NT2/D1 (cell line): ENCODE measurements around the gene FLAD1.

ENCODE experiments used
- SUZ12 ChIP-seq: IDR thresholded peaks from 2 replicates; pipeline ENCODE4 v1.6.1; 2011; ENCODE audit not compliant: insufficient read length, insufficient read depth; ENCODE audit errors: extremely low read depth
- YY1 ChIP-seq: IDR thresholded peaks from 2 replicates; pipeline ENCODE4 v1.6.1; 2011; ENCODE audit not compliant: insufficient read length, insufficient read depth
- ZNF274 ChIP-seq: IDR thresholded peaks from 2 replicates; pipeline ENCODE4 v1.6.1; 2011; ENCODE audit warnings: mild to moderate bottlenecking, low read depth, low read length

DNA sequence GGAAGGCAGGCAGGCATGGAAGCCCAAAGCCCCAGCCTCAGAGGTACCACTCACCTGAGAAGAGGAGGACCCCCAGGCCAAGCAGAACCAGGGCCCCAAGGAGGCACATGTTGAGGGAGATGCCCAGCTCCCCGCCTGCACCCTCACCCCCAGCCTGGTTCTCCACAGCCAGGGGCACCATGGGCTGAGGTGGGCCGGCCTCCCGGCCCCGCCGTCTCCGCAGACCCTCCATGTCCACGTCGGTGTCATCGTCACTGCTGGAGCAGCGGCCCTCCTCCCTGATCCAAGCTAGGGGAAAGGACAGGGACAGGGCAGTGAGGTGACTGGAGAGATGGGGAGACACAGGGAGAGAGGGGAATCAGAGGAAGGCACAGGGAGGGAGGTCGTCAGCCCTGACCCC, 35.1 kb upstream of the FLAD1 start:
- TF ChIP-seq YY1 (no peak), ZNF274 (no peak), SUZ12 (no peak)
